RKO (cell line): ENCODE results near the gene RGPD5.
"Not testable (repeated sequence)": the region's sequence is repeated elsewhere in the genome, so short reads cannot be mapped to it uniquely, and the experiment has no call there.

ENCODE experiments used
- DNase-seq: peaks from one replicate; pipeline ENCODE4 v3.0.0-alpha.2; 2016; ENCODE audit warnings: low spot score

Gene RGPD5

GRCh38 chr2:109893736-109894135, 99.6 kb downstream of the RGPD5 start:
- DNase-seq: not testable (repeated sequence)

- DNase-seq: not testable (repeated sequence)
Measured at GRCh38 chr2:109894141-109894540, 100.0 kb downstream of the RGPD5 start.

GRCh38 chr2:109895090-109895869, 101.2 kb downstream of the RGPD5 start:
- DNase-seq: not testable (repeated sequence)

GRCh38 chr2:109896212-109896611, 102.1 kb downstream of the RGPD5 start:
- not testable (repeated sequence) for DNase-seq

- DNase-seq: not testable (repeated sequence)
Measured at GRCh38 chr2:109897769-109898461, 103.8 kb downstream of the RGPD5 start.

- not testable (repeated sequence) for DNase-seq
Measured at GRCh38 chr2:109898462-109899336, 104.6 kb downstream of the RGPD5 start, which contains the start of gene LIMS3. LIMS3 (plus strand) TSS chr2:109898688; CDS start chr2:109898729, 41 bp downstream.

GRCh38 chr2:109905796-109906195, 111.7 kb downstream of the RGPD5 start:
- not testable (repeated sequence) for DNase-seq
